ENCODE results near the gene PRSS12. TPM values are rescaled to one million over a fixed set of nuclear protein-coding genes. Genes with fewer than 3 reads are reported as not detected.

Gene PRSS12
- total and polyA plus RNA-seq, 2 donors (not counting 3 experiments of a cell fraction or from before 2014, with no cell fraction given): 0.22 to 0.55 TPM

- no peak overlapping the region for H3K9ac ChIP-seq (replicated peaks; ENCODE audit: extremely low read depth, insufficient read depth, low read length)
- no peaks in the 10 kb centered on the region for H3K36me3 ChIP-seq (ENCODE audit: control insufficient read depth in 2 of 2, extremely low read depth in 1 of 2, insufficient read depth in 2 of 2, low read length in 2 of 2)
- H3K27ac ChIP-seq (ENCODE audit: insufficient read depth, low read depth, low read length): no peak overlapping the region
- H2AFZ ChIP-seq (ENCODE audit: low read depth, low read length): no peak overlapping the region
- ChIA-PET POLR2A (interaction anchor here (0.6 kb wide), 1 partner anchor 450 kb away, joined by 7 read pairs; no protein-coding TSS in a partner anchor), CTCF (interaction anchor here (1.8 kb wide), 1 partner anchor 16 kb away, joined by 8 read pairs; the partner anchor contains the start of gene PRSS12)
- BruUV-seq (replicated peaks): no TSS peak
- no peak overlapping the region for H3K4me2 ChIP-seq (ENCODE audit: insufficient read depth, low read length)
- no peaks in the 10 kb centered on the region for H3K9me3 ChIP-seq (replicated peaks; ENCODE audit: control insufficient read depth, insufficient read depth, low read length)
- H3K4me1 ChIP-seq (ENCODE audit: control insufficient read depth, extremely low read depth, insufficient read depth, low read length): no peaks in the 10 kb centered on the region
- no peak for TF ChIP-seq GATA2 (IDR thresholded peaks at IDR 0.05; ENCODE audit: insufficient read depth, insufficient read length, low read depth, low read length)
- TF ChIP-seq MYC (IDR thresholded peaks at IDR 0.05; ENCODE audit: low read depth, low read length): no peak
- no peak for TF ChIP-seq JUN (IDR thresholded peaks at IDR 0.05; ENCODE audit: borderline replicate concordance, insufficient read depth, insufficient read length, low read depth)
- no peak for TF ChIP-seq POLR2A (IDR thresholded peaks at IDR 0.05; ENCODE audit: low read depth, low read length)
- TF ChIP-seq, protein P1, sequence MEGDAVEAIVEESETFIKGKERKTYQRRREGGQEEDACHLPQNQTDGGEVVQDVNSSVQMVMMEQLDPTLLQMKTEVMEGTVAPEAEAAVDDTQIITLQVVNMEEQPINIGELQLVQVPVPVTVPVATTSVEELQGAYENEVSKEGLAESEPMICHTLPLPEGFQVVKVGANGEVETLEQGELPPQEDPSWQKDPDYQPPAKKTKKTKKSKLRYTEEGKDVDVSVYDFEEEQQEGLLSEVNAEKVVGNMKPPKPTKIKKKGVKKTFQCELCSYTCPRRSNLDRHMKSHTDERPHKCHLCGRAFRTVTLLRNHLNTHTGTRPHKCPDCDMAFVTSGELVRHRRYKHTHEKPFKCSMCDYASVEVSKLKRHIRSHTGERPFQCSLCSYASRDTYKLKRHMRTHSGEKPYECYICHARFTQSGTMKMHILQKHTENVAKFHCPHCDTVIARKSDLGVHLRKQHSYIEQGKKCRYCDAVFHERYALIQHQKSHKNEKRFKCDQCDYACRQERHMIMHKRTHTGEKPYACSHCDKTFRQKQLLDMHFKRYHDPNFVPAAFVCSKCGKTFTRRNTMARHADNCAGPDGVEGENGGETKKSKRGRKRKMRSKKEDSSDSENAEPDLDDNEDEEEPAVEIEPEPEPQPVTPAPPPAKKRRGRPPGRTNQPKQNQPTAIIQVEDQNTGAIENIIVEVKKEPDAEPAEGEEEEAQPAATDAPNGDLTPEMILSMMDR (IDR thresholded peaks at IDR 0.05; ENCODE audit: extremely low read depth in 1 of 2, insufficient read depth in 1 of 2, low read depth in 1 of 2, low read length in 2 of 2): no peak
- dilution Hi-C loops (cut with MboI; ENCODE audit: extremely low pct_ligation_motif_present, low sequenced_read_pairs) (no loop called here), intact Hi-C loops (cut with micrococcal nuclease) (no loop called here)
- DNase-seq (ENCODE audit: low read depth, low spot score) (no peak), FAIRE-seq (no peak)
- H4K20me1 ChIP-seq (replicated peaks; ENCODE audit: control insufficient read depth, extremely low read depth, insufficient read depth, low read length): no peaks in the 10 kb centered on the region
- H3K27me3 ChIP-seq (ENCODE audit: control insufficient read depth in 2 of 2, insufficient read depth in 2 of 2, low read length in 2 of 2): peaks cover 0 to 3% of the 10 kb centered on the region in 2 experiments
- H3K79me2 ChIP-seq (ENCODE audit: control insufficient read depth, insufficient read depth, low read length): no peaks in the 10 kb centered on the region
- H3K4me3 ChIP-seq (replicated peaks in 1 of 3; ENCODE audit: insufficient read depth in 1 of 3, low read depth in 1 of 3, low read length in 3 of 3): no peak overlapping the region
- no peaks in the 10 kb centered on the region for H3K9me1 ChIP-seq (replicated peaks; ENCODE audit: control insufficient read depth, extremely low read depth, insufficient read depth, low read length)
Measured at GRCh38 chr4:118369231-118369630, 16.4 kb upstream of the PRSS12 start.

- H3K79me2 ChIP-seq (ENCODE audit: control insufficient read depth, insufficient read depth, low read length): no peaks in the 10 kb centered on the region
- DNase-seq (ENCODE audit: low read depth, low spot score): no peak
- H3K9me3 ChIP-seq (replicated peaks; ENCODE audit: control insufficient read depth, insufficient read depth, low read length): no peaks in the 10 kb centered on the region
- H3K27ac ChIP-seq (ENCODE audit: insufficient read depth, low read depth, low read length): no peak overlapping the region
- H3K36me3 ChIP-seq (ENCODE audit: control insufficient read depth in 2 of 2, extremely low read depth in 1 of 2, insufficient read depth in 2 of 2, low read length in 2 of 2): no peaks in the 10 kb centered on the region
- POLR2A ChIA-PET: no interaction called here
- no peaks in the 10 kb centered on the region for H4K20me1 ChIP-seq (replicated peaks; ENCODE audit: control insufficient read depth, extremely low read depth, insufficient read depth, low read length)
- no peak for FAIRE-seq
- no TSS peak for BruUV-seq (replicated peaks)
- TF ChIP-seq, protein P1 (IDR thresholded peaks at IDR 0.05; ENCODE audit: extremely low read depth in 1 of 2, insufficient read depth in 1 of 2, low read depth in 1 of 2, low read length in 2 of 2): no peak
- TF ChIP-seq FOS (IDR thresholded peaks at IDR 0.05; ENCODE audit: borderline replicate concordance, insufficient read depth, low read length) (no peak), POLR2AphosphoS5 (IDR thresholded peaks at IDR 0.05; ENCODE audit: insufficient read depth, low read depth, low read length) (no peak), MAX (IDR thresholded peaks at IDR 0.05; ENCODE audit: insufficient read depth, insufficient read length) (no peak), MYC (IDR thresholded peaks at IDR 0.05; ENCODE audit: low read depth, low read length) (no peak), POLR2A (IDR thresholded peaks at IDR 0.05; ENCODE audit: low read depth, low read length) (no peak), EZH2 (IDR thresholded peaks at IDR 0.05; ENCODE audit: borderline replicate concordance, low read depth, low read length, severe bottlenecking) (no peak), GATA2 (IDR thresholded peaks at IDR 0.05; ENCODE audit: insufficient read depth, insufficient read length, low read depth, low read length) (no peak), JUN (IDR thresholded peaks at IDR 0.05; ENCODE audit: borderline replicate concordance, insufficient read depth, insufficient read length, low read depth) (no peak)
- no peak overlapping the region for H3K9ac ChIP-seq (replicated peaks; ENCODE audit: extremely low read depth, insufficient read depth, low read length)
- intact Hi-C loops (cut with micrococcal nuclease) (no loop called here), dilution Hi-C loops (cut with MboI; ENCODE audit: extremely low pct_ligation_motif_present, low sequenced_read_pairs) (no loop called here)
- H3K4me3 ChIP-seq (replicated peaks in 1 of 3; ENCODE audit: insufficient read depth in 1 of 3, low read depth in 1 of 3, low read length in 3 of 3): no peak overlapping the region
- H3K4me2 ChIP-seq (ENCODE audit: insufficient read depth, low read length): no peak overlapping the region
- H3K4me1 ChIP-seq (ENCODE audit: control insufficient read depth, extremely low read depth, insufficient read depth, low read length): no peaks in the 10 kb centered on the region
- H3K27me3 ChIP-seq (ENCODE audit: control insufficient read depth in 2 of 2, insufficient read depth in 2 of 2, low read length in 2 of 2): peaks cover 0 to 8% of the 10 kb centered on the region in 2 experiments
- CTCF ChIA-PET: interaction anchor here (1.0 to 1.8 kb wide), 2 partner anchors 15 to 25 kb away, joined by 3 to 8 read pairs; partner anchors contain the start of gene PRSS12
- no peak overlapping the region for H2AFZ ChIP-seq (ENCODE audit: low read depth, low read length)
- H3K9me1 ChIP-seq (replicated peaks; ENCODE audit: control insufficient read depth, extremely low read depth, insufficient read depth, low read length): no peaks in the 10 kb centered on the region
Measured at GRCh38 chr4:118367872-118368271, 15.1 kb upstream of the PRSS12 start.

All from endothelial cell of umbilical vein (primary cell).